Uterus (tissue), 2 donors: ENCODE results near the gene TMEM143.

Source experiments
- CTCF ChIP-seq, 4 experiments: fragments of 200-600 bp in 2 of 4; fragments of 450-650 bp in 2 of 4; sonication (generic) in 2 of 4; IDR thresholded peaks; one replicate each; pipeline ENCODE4 v1.5.1; 2016 to 2019; ENCODE audit warnings: antibody characterized with exemption in 4 of 4, mild to moderate bottlenecking in 2 of 4, moderate library complexity in 1 of 4
- POLR2A ChIP-seq, 2 donors: fragments of 450-650 bp; IDR thresholded peaks; one replicate each; pipeline ENCODE4 v1.6.1; 2016; ENCODE audit warnings: antibody characterized with exemption in 2 of 2, mild to moderate bottlenecking in 1 of 2, moderate library complexity in 1 of 2

DNA sequence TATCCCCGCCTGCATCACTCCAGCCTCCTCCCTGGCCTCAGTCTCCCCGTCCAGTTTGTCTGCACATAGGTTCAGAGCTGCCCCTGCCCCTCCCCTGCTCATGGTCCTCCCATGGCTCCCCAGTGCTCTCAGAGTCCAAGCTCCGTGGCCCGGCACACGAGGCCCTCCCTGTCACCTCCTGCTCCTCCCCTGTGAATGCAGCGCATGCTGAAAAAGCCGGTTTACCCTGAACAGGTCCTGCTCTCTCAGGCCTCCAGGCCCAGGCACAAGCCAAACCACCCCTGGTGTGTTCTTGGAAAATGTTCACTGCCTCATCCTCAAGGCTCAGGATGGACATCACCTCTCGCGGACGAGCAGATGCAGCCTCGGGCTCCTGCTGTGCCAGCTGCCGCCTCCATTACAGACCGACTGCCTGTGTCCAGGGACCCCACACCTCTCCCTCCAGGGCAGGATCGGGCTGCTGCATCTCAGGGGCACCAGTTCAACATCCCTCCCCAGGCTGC lies 25.4 kb downstream of the TMEM143 start:
- TF ChIP-seq CTCF (IDR thresholded peaks at IDR 0.05): no peak
- no peak for TF ChIP-seq POLR2A (IDR thresholded peaks at IDR 0.05)
